HCT116 (cell line): ENCODE data around the gene KRTAP10-1. TPM values are rescaled to one million over a fixed set of nuclear protein-coding genes. Genes with fewer than 3 reads are reported as not detected.
A peak's percentile ranks its signal among the peaks of the same experiment; 100 is the strongest.

Experiments
- ATAC-seq: fragments of 200-7000 bp; cut with Tn5 transposase; 2 replicates; pipeline ENCODE4 v1.9.1; 2020; ENCODE audit warnings: mild to moderate bottlenecking, moderate library complexity
- BruUV-seq: library from RNA; stranded (reverse); fragments of 400-500 nt; replicated peaks from 2 replicates; lab custom pipeline; 2021; lab: Mats Ljungman, UMichigan
- CTCF ChIA-PET: fragments of 300-600 bp; sonication (Branson Sonifier 250); formaldehyde crosslinking; loops from one replicate; lab custom pipeline; 2021; ENCODE audit warnings: antibody characterized with exemption; lab: Charles Lee
- POLR2A ChIA-PET: fragments of 300-600, 350-600 bp; sonication (Branson Sonifier 250); formaldehyde crosslinking; loops from one replicate; lab custom pipeline; 2021; ENCODE audit warnings: antibody characterized with exemption; lab: Charles Lee
- RAD21 ChIA-PET, 2 experiments: fragments of 300-600 bp; sonication (Branson Sonifier 250); formaldehyde crosslinking; loops; one replicate each; lab custom pipeline; 2023; ENCODE audit warnings: low total read pairs in 2 of 2; ENCODE audit not compliant: uncharacterized antibody in 2 of 2, unreplicated experiment in 2 of 2, low non-redundant PET in 1 of 2; lab: Charles Lee
- DNase-seq: peaks from one replicate; pipeline ENCODE4 v3.0.0-alpha.2; 2010; ENCODE audit warnings: low read depth, low spot score
- H2AFZ ChIP-seq: fragments of 200-600 bp; shearing (Covaris generic), sonication (generic); 2 replicates; pipeline ENCODE4 v1.6.1; 2017; ENCODE audit warnings: low read depth, mixed run types, mixed read lengths, antibody characterized with exemption, low read length; ENCODE audit not compliant: poor library complexity, severe bottlenecking
- H3K27ac ChIP-seq: 2 replicates; pipeline ENCODE4 v1.5.1; 2012; ENCODE audit warnings: low read depth, low read length
- H3K27me3 ChIP-seq: fragments of 200-600 bp; sonication (generic); 2 replicates; pipeline ENCODE4 v1.6.1; 2016; ENCODE audit warnings: mixed run types, low read length, mixed read lengths; ENCODE audit not compliant: insufficient read depth
- H3K36me3 ChIP-seq, 2 experiments: fragments of 200-500 bp in 1 of 2; fragments of 200-600 bp in 1 of 2; sonication (Bioruptor generic) in 1 of 2; sonication (generic) in 1 of 2; 2 replicates each; pipeline versions ENCODE4 v1.5.1 to v1.6.1; 2014 to 2016; ENCODE audit warnings: low read length in 2 of 2, inconsistent platforms in 1 of 2, mixed read lengths in 1 of 2, mixed run types in 1 of 2; ENCODE audit not compliant: insufficient read depth in 2 of 2, control insufficient read depth in 1 of 2
- H3K4me1 ChIP-seq, 2 experiments: fragments of 200-600 bp in 1 of 2; sonication (generic) in 1 of 2; 2 replicates each; pipeline versions ENCODE4 v1.5.1 to v1.6.1; 2012 to 2017; ENCODE audit warnings: low read length in 2 of 2, inconsistent platforms in 1 of 2, mild to moderate bottlenecking in 1 of 2, mixed read lengths in 1 of 2, mixed run types in 1 of 2, moderate library complexity in 1 of 2; ENCODE audit not compliant: insufficient read depth in 2 of 2, control insufficient read depth in 1 of 2
- H3K4me2 ChIP-seq: fragments of 200-600 bp; sonication (generic); 2 replicates; pipeline ENCODE4 v1.6.1; 2017; ENCODE audit warnings: mixed run types, low read length, mixed read lengths
- H3K4me3 ChIP-seq, 2 experiments: fragments of 200-600 bp in 1 of 2; sonication (generic) in 1 of 2; replicated peaks in 1 of 2; 2 replicates each; pipeline ENCODE4 v1.5.1; 2011 to 2016; ENCODE audit warnings: low read length in 2 of 2, control low read depth in 1 of 2, low read depth in 1 of 2, mild to moderate bottlenecking in 1 of 2, mixed read lengths in 1 of 2, mixed run types in 1 of 2
- H3K79me2 ChIP-seq: fragments of 200-600 bp; sonication (generic); 2 replicates; pipeline ENCODE4 v1.6.1; 2017; ENCODE audit warnings: mild to moderate bottlenecking, mixed run types, low read length, moderate library complexity, mixed read lengths; ENCODE audit not compliant: insufficient read depth
- H3K9ac ChIP-seq: fragments of 200-600 bp; sonication (generic); 2 replicates; pipeline ENCODE4 v1.6.1; 2016; ENCODE audit warnings: low read length, mixed read lengths
- H3K9me2 ChIP-seq: fragments of 200-600 bp; sonication (generic), shearing (Covaris generic); 2 replicates; pipeline ENCODE4 v1.6.1; 2017; ENCODE audit warnings: mixed run types, mild to moderate bottlenecking, moderate library complexity; ENCODE audit not compliant: insufficient read depth
- H3K9me3 ChIP-seq, 2 experiments: fragments of 200-500 bp in 1 of 2; fragments of 200-600 bp in 1 of 2; sonication (Bioruptor generic) in 1 of 2; sonication (generic) in 1 of 2; 2 replicates each; pipeline ENCODE4 v1.6.1; 2014 to 2017; ENCODE audit warnings: low read length in 2 of 2, mixed read lengths in 2 of 2, inconsistent platforms in 1 of 2, low read depth in 1 of 2, mild to moderate bottlenecking in 1 of 2, mixed run types in 1 of 2, moderate library complexity in 1 of 2; ENCODE audit not compliant: control insufficient read depth in 1 of 2, insufficient read depth in 1 of 2
- H4K20me1 ChIP-seq: fragments of 200-600 bp; sonication (generic), shearing (Covaris generic); 2 replicates; pipeline ENCODE4 v1.6.1; 2017; ENCODE audit warnings: mixed run types, mild to moderate bottlenecking, moderate library complexity; ENCODE audit not compliant: insufficient read depth
- CEBPB ChIP-seq: IDR thresholded peaks from 2 replicates; pipeline ENCODE4 v1.6.1; 2012; ENCODE audit warnings: low read depth
- CTCF ChIP-seq, 3 experiments: fragments of 200-600 bp in 1 of 3; sonication (generic) in 1 of 3; IDR thresholded peaks in 2 of 3; conservative IDR thresholded peaks in 1 of 3; 2 replicates each; pipeline ENCODE4 v1.5.1; 2012 to 2017; ENCODE audit warnings: low read depth in 2 of 3, low read length in 2 of 3, antibody characterized with exemption in 1 of 3, borderline replicate concordance in 1 of 3, control low read depth in 1 of 3, mild to moderate bottlenecking in 1 of 3, mixed read lengths in 1 of 3, mixed run types in 1 of 3, moderate library complexity in 1 of 3; ENCODE audit not compliant: insufficient read depth in 1 of 3
- EZH2phosphoT487 ChIP-seq: fragments of 200-600 bp; IDR thresholded peaks from 2 replicates; pipeline ENCODE4 v1.6.1; 2018; ENCODE audit warnings: antibody characterized with exemption, borderline replicate concordance
- SRF ChIP-seq: IDR thresholded peaks from 2 replicates; pipeline ENCODE4 v1.6.1; 2012; ENCODE audit warnings: low read depth
- intact Hi-C: fragments of 100-400 bp; cut with micrococcal nuclease; formaldehyde crosslinking; loops from 2 replicates; pipeline ENCODE4 v1.10.0; 2022
- total RNA-seq: library from RNA; stranded (reverse); gene quantifications from one replicate; pipeline ENCODE4 v1.2.1, GENCODE V29; 2021; ENCODE audit not compliant: unreplicated experiment

The KRTAP10-1 gene
- total RNA-seq, 1 experiment from 2014 or later = not detected

- CTCF ChIA-PET = interaction anchor here (0.9 to 2.2 kb wide), 8 partner anchors 10 to 627 kb away, joined by 3 to 38 read pairs (median 7); no protein-coding TSS in a partner anchor
These were observed 28.6 kb downstream of the KRTAP10-1 start for GRCh38 chr21:44511219-44511937.

GRCh38 chr21:44510508-44511218 lies 29.3 kb downstream of the KRTAP10-1 start:
- ChIA-PET POLR2A (interaction anchor here (1.3 kb wide), 1 partner anchor 283 kb away, joined by 7 read pairs; no protein-coding TSS in a partner anchor), CTCF (interaction anchor here (0.6 to 2.2 kb wide), 11 partner anchors 9 to 628 kb away, joined by 3 to 38 read pairs (median 6); no protein-coding TSS in a partner anchor), RAD21 (interaction anchor here (1.1 to 1.3 kb wide), 2 partner anchors 232 to 283 kb away, joined by 5 to 6 read pairs; no protein-coding TSS in a partner anchor)
- H3K9me2 ChIP-seq = no peaks in the 10 kb centered on the region
- H3K9ac ChIP-seq = no peak overlapping the region
- no peaks in the 10 kb centered on the region for H3K36me3 ChIP-seq
- intact Hi-C loops = loop anchor here (1.0 to 10.0 kb wide), 3 partner anchors 232 to 624 kb away; no protein-coding TSS in a partner anchor
- H3K9me3 ChIP-seq = no peaks in the 10 kb centered on the region
- peaks cover 9 to 15% of the 10 kb centered on the region in 2 experiments for H3K4me1 ChIP-seq
- H3K27me3 ChIP-seq = no peaks in the 10 kb centered on the region
- DNase-seq (peak; percentile 29), ATAC-seq (peak; percentile 93)
- H3K27ac ChIP-seq = no peak overlapping the region
- no peak overlapping the region for H2AFZ ChIP-seq
- no peaks in the 10 kb centered on the region for H4K20me1 ChIP-seq
- H3K79me2 ChIP-seq = no peaks in the 10 kb centered on the region
- H3K4me3 ChIP-seq = peak overlapping the region; percentile 23 to 29
- TF ChIP-seq CTCF (IDR thresholded peaks at IDR 0.05 in 2 of 3, conservative IDR thresholded peaks at IDR 0.05 in 1 of 3; ENCODE audit: borderline replicate concordance in 1 of 3, insufficient read depth in 1 of 3, low read depth in 2 of 3, low read length in 2 of 3) = peak in 2 of 3 experiments; percentile 89 to 95; a peak in 4 of 6 replicates
- TF ChIP-seq CEBPB = no peak
- TF ChIP-seq EZH2phosphoT487 = no peak
- BruUV-seq = no TSS peak
- H3K4me2 ChIP-seq = peak overlapping the region; percentile 67

More at GRCh38 chr21:44511219-44511937, 28.6 kb downstream of the KRTAP10-1 start:
- H3K9me3 ChIP-seq = no peaks in the 10 kb centered on the region
- H3K9me2 ChIP-seq = no peaks in the 10 kb centered on the region
- no peaks in the 10 kb centered on the region for H3K36me3 ChIP-seq
- no peaks in the 10 kb centered on the region for H3K27me3 ChIP-seq
- H3K9ac ChIP-seq = no peak overlapping the region
- no peaks in the 10 kb centered on the region for H3K79me2 ChIP-seq
- DNase-seq (no peak), ATAC-seq (no peak)
- H3K27ac ChIP-seq = no peak overlapping the region
- no TSS peak for BruUV-seq
- intact Hi-C loops = loop anchor here (2.0 to 10.0 kb wide), 2 partner anchors 231 to 623 kb away; no protein-coding TSS in a partner anchor
- POLR2A ChIA-PET = interaction anchor here (1.3 kb wide), 1 partner anchor 282 kb away, joined by 7 read pairs; no protein-coding TSS in a partner anchor
- no peak for TF ChIP-seq SRF
- TF ChIP-seq, all 23 proteins: peak for 0
- H3K4me3 ChIP-seq = no peak overlapping the region
- H3K4me1 ChIP-seq = peaks cover 9 to 15% of the 10 kb centered on the region in 2 experiments
- no peak overlapping the region for H2AFZ ChIP-seq
- RAD21 ChIA-PET = interaction anchor here (1.1 to 1.3 kb wide), 2 partner anchors 231 to 282 kb away, joined by 5 to 6 read pairs; no protein-coding TSS in a partner anchor
- peak overlapping the region; percentile 67; the same call in 1 of the 2 replicates for H3K4me2 ChIP-seq
- H4K20me1 ChIP-seq = no peaks in the 10 kb centered on the region
